HG03108 (cell line): ENCODE results near the gene TTC17.
"Not testable (repeated sequence)": the region's sequence is repeated elsewhere in the genome, so short reads cannot be mapped to it uniquely, and the experiment has no call there.

Source experiments
- ATAC-seq: cut with Tn5 transposase; IDR thresholded peaks from one replicate; pipeline ENCODE4 v1.9.1; 2021; ENCODE audit warnings: moderate library complexity; ENCODE audit not compliant: unreplicated experiment

Gene TTC17

GRCh38 chr11:43459246-43459645 is 100.5 kb downstream of the TTC17 start:
- ATAC-seq = no peak

- no peak for ATAC-seq
These were observed 103.6 kb downstream of the TTC17 start for GRCh38 chr11:43462359-43462758.

GRCh38 chr11:43467958-43468357 is 109.2 kb downstream of the TTC17 start:
- ATAC-seq = no peak

- not testable (repeated sequence) for ATAC-seq
These were observed 118.8 kb downstream of the TTC17 start for GRCh38 chr11:43477491-43477890.

- no peak for ATAC-seq
These were observed 127.4 kb downstream of the TTC17 start for GRCh38 chr11:43486141-43486540.

GRCh38 chr11:43489869-43490465 is 131.2 kb downstream of the TTC17 start:
- ATAC-seq = no peak

- no peak for ATAC-seq
These were observed 134.0 kb downstream of the TTC17 start for GRCh38 chr11:43492701-43493100.

GRCh38 chr11:43493431-43493830 is 134.7 kb downstream of the TTC17 start:
- ATAC-seq = no peak

GRCh38 chr11:43497144-43497543 is 138.4 kb downstream of the TTC17 start:
- no peak for ATAC-seq

- no peak for ATAC-seq
These were observed 139.8 kb downstream of the TTC17 start for GRCh38 chr11:43498561-43498960.

- no peak for ATAC-seq
These were observed 144.7 kb downstream of the TTC17 start for GRCh38 chr11:43503417-43503816.

GRCh38 chr11:43504316-43504950 is 145.7 kb downstream of the TTC17 start:
- no peak for ATAC-seq

- no peak for ATAC-seq
These were observed 146.5 kb downstream of the TTC17 start for GRCh38 chr11:43505171-43505570.

- ATAC-seq = no peak
These were observed 148.5 kb downstream of the TTC17 start for GRCh38 chr11:43507171-43507570.

GRCh38 chr11:43508511-43508918 is 149.8 kb downstream of the TTC17 start:
- no peak for ATAC-seq

GRCh38 chr11:43511959-43512358 is 153.2 kb downstream of the TTC17 start:
- no peak for ATAC-seq

GRCh38 chr11:43515090-43515489 is 156.4 kb downstream of the TTC17 start:
- no peak for ATAC-seq

GRCh38 chr11:43516316-43516850 is 157.7 kb downstream of the TTC17 start:
- ATAC-seq = no peak

GRCh38 chr11:43517518-43517917 is 158.8 kb downstream of the TTC17 start:
- ATAC-seq = no peak

GRCh38 chr11:43518408-43519160 is 159.9 kb downstream of the TTC17 start:
- no peak for ATAC-seq

- ATAC-seq = no peak
These were observed 162.8 kb downstream of the TTC17 start for GRCh38 chr11:43521471-43521870.

- ATAC-seq = no peak
These were observed 164.9 kb downstream of the TTC17 start for GRCh38 chr11:43523632-43524031.
